IMR-90 (cell line): Measurements from ENCODE around the gene VWA7. TPM values are rescaled to one million over a fixed set of nuclear protein-coding genes. Genes with fewer than 3 reads are reported as not detected.

Experiments
- ATAC-seq: fragments of 200-7000 bp; cut with Tn5 transposase; 2 replicates; pipeline ENCODE4 v1.9.1; 2020; ENCODE audit warnings: low read depth, mild to moderate bottlenecking, moderate library complexity
- BruUV-seq: library from RNA; stranded (reverse); fragments of 400-500 nt; replicated peaks from 2 replicates; lab custom pipeline; 2021; lab: Mats Ljungman, UMichigan
- CTCF ChIA-PET: fragments of 300-600 bp; formaldehyde crosslinking; extraction: SDS; loops from one replicate; lab custom pipeline; 2021; ENCODE audit warnings: antibody characterized with exemption; lab: Yijun Ruan, JAX
- POLR2A ChIA-PET: fragments of 300-600 bp; sonication (Branson Sonifier 250); formaldehyde crosslinking; loops from one replicate; lab custom pipeline; 2022; ENCODE audit warnings: antibody characterized with exemption; ENCODE audit not compliant: unreplicated experiment; lab: Charles Lee
- DNase-seq: peaks from one replicate; pipeline ENCODE4 v3.0.0; 2013
- H2AFZ ChIP-seq: replicated peaks from 2 replicates; pipeline ENCODE3; 2013; ENCODE audit warnings: low read length, mild to moderate bottlenecking; ENCODE audit not compliant: poor library complexity
- H2AK5ac ChIP-seq: 2 replicates; pipeline ENCODE4 v1.6.1; 2013; ENCODE audit warnings: low read depth, low read length, inconsistent platforms
- H2AK9ac ChIP-seq: replicated peaks from 2 replicates; pipeline ENCODE3; 2013; ENCODE audit warnings: mild to moderate bottlenecking, low read depth, low read length, moderate library complexity; ENCODE audit not compliant: poor library complexity
- H2BK120ac ChIP-seq: 2 replicates; pipeline ENCODE4 v1.6.1; 2013; ENCODE audit warnings: low read depth, low read length, inconsistent platforms
- H2BK15ac ChIP-seq: 3 replicates; pipeline ENCODE4 v1.6.1; 2013; ENCODE audit warnings: low read depth, low read length, inconsistent platforms
- H2BK20ac ChIP-seq: 2 replicates; pipeline ENCODE4 v1.6.1; 2013; ENCODE audit warnings: low read depth, mild to moderate bottlenecking, inconsistent platforms, low read length, moderate library complexity
- H2BK5ac ChIP-seq: 2 replicates; pipeline ENCODE4 v1.6.1; 2013; ENCODE audit warnings: mild to moderate bottlenecking, low read depth, low read length, inconsistent platforms; ENCODE audit not compliant: poor library complexity, severe bottlenecking
- H3K14ac ChIP-seq: replicated peaks from 2 replicates; pipeline ENCODE4 v1.6.1; 2013; ENCODE audit warnings: low read depth, low read length, inconsistent platforms
- H3K18ac ChIP-seq: 2 replicates; pipeline ENCODE4 v1.6.1; 2013; ENCODE audit warnings: low read depth, low read length, control low read depth
- H3K23ac ChIP-seq: 2 replicates; pipeline ENCODE4 v1.6.1; 2013; ENCODE audit warnings: low read depth, low read length, inconsistent platforms
- H3K27ac ChIP-seq: 2 replicates; pipeline ENCODE4 v1.5.1; 2013; ENCODE audit warnings: mild to moderate bottlenecking, control low read depth, low read length; ENCODE audit not compliant: insufficient read depth
- H3K27me3 ChIP-seq: 2 replicates; pipeline ENCODE4 v1.6.1; 2013; ENCODE audit warnings: low read length; ENCODE audit not compliant: control insufficient read depth, insufficient read depth
- H3K36me3 ChIP-seq: 2 replicates; pipeline ENCODE4 v1.6.1; 2013; ENCODE audit warnings: low read length, mixed read lengths; ENCODE audit not compliant: control insufficient read depth, insufficient read depth
- H3K4ac ChIP-seq: 2 replicates; pipeline ENCODE4 v1.6.1; 2013; ENCODE audit warnings: low read depth, low read length, inconsistent platforms
- H3K4me1 ChIP-seq: 2 replicates; pipeline ENCODE4 v1.6.1; 2013; ENCODE audit warnings: low read length, mixed read lengths; ENCODE audit not compliant: control insufficient read depth, insufficient read depth
- H3K4me2 ChIP-seq: 2 replicates; pipeline ENCODE4 v1.6.1; 2013; ENCODE audit warnings: low read depth, mild to moderate bottlenecking, control low read depth, low read length, moderate library complexity
- H3K4me3 ChIP-seq: 2 replicates; pipeline ENCODE4 v1.5.1; 2013; ENCODE audit warnings: low read depth, mild to moderate bottlenecking, control low read depth, low read length, moderate library complexity; ENCODE audit not compliant: insufficient read depth
- H3K56ac ChIP-seq: 2 replicates; pipeline ENCODE4 v1.6.1; 2013; ENCODE audit warnings: low read length, inconsistent platforms; ENCODE audit not compliant: insufficient read depth; ENCODE audit errors: extremely low read depth
- H3K79me1 ChIP-seq, 2 experiments: 2 replicates each; pipeline ENCODE4 v1.6.1; 2013; ENCODE audit warnings: low read length in 2 of 2, inconsistent platforms in 1 of 2, low read depth in 1 of 2
- H3K9ac ChIP-seq: 2 replicates; pipeline ENCODE4 v1.6.1; 2013; ENCODE audit warnings: low read depth, low read length, control low read depth
- H3K9me1 ChIP-seq: 2 replicates; pipeline ENCODE4 v1.6.1; 2013; ENCODE audit warnings: low read length, inconsistent platforms; ENCODE audit not compliant: insufficient read depth
- H3K9me3 ChIP-seq: 2 replicates; pipeline ENCODE4 v1.6.1; 2013; ENCODE audit warnings: low read length; ENCODE audit not compliant: control insufficient read depth, insufficient read depth
- H4K20me1 ChIP-seq: 2 replicates; pipeline ENCODE4 v1.6.1; 2013; ENCODE audit warnings: low read length, inconsistent platforms; ENCODE audit not compliant: insufficient read depth
- H4K5ac ChIP-seq: 2 replicates; pipeline ENCODE4 v1.6.1; 2013; ENCODE audit warnings: mild to moderate bottlenecking, low read depth, low read length, control low read depth
- H4K8ac ChIP-seq, 2 experiments: 2 replicates each; pipeline ENCODE4 v1.6.1; 2013; ENCODE audit warnings: low read depth in 2 of 2, low read length in 2 of 2, control low read depth in 1 of 2, inconsistent platforms in 1 of 2
- H4K91ac ChIP-seq: 2 replicates; pipeline ENCODE4 v1.6.1; 2013; ENCODE audit warnings: low read depth, low read length, inconsistent platforms; ENCODE audit not compliant: insufficient read depth
- ELK1 ChIP-seq: fragments of 150-350 bp; IDR thresholded peaks from 2 replicates; pipeline ENCODE4 v1.6.1; 2016; ENCODE audit warnings: low read depth, mild to moderate bottlenecking, low read length, moderate library complexity, borderline replicate concordance
- NFE2L2 ChIP-seq: fragments of 150-350 bp; IDR thresholded peaks from 2 replicates; pipeline ENCODE4 v1.6.1; 2016; ENCODE audit warnings: low read depth, mild to moderate bottlenecking, low read length
- USF2 ChIP-seq: fragments of 150-350 bp; IDR thresholded peaks from 2 replicates; pipeline ENCODE4 v1.6.1; 2017; ENCODE audit warnings: mild to moderate bottlenecking, antibody characterized with exemption, low read length, low read depth
- WGBS, 2 experiments: methylation state at CpG; one replicate each; pipeline versions ENCODE4 v1.1.5 to v1.1.7; 2013; ENCODE audit warnings: missing lambda C conversion rate in 2 of 2; ENCODE audit not compliant: insufficient read length in 1 of 2; ENCODE audit errors: extremely low coverage in 2 of 2; 5-methylcytosine and 5-hydroxymethylcytosine counted together
- dilution Hi-C: fragments of 300-500 bp; cut with HindIII; formaldehyde crosslinking; loops from one replicate; pipeline ENCODE4 v1.14.3; 2018; ENCODE audit warnings: low sequenced_read_pairs; ENCODE audit not compliant: unreplicated experiment
- in situ Hi-C: fragments of 300-500 bp; cut with MboI; formaldehyde crosslinking; loops from 3 replicates; pipeline ENCODE4 v1.14.3; 2019; ENCODE audit warnings: low sequenced_read_pairs, inconsistent platforms, mixed read lengths
- intact Hi-C: fragments of 100-400 bp; cut with micrococcal nuclease; formaldehyde crosslinking; loops from 2 replicates; pipeline ENCODE4 v1.10.0; 2022
- polyA plus RNA-seq, 3 experiments: library from polyadenylated mRNA; depleted of rRNA; stranded (reverse); fragments of >200 nt; gene quantifications; 2 replicates each; pipeline ENCODE4 v1.2.3, GENCODE V29; 2012; ENCODE audit warnings: low replicate concordance in 1 of 3
- total RNA-seq: library from RNA; depleted of rRNA; stranded (reverse); fragments of >200 nt; gene quantifications from 2 replicates; pipeline ENCODE4 v1.2.3, GENCODE V29; 2012

Gene VWA7
- total and polyA plus RNA-seq, 2 of the 4 experiments (the other 2 are of a cell fraction): under 0.01 to 1.4 TPM

- Histone ChIP-seq H3K18ac (no peak overlapping the region), H3K4ac (no peak overlapping the region), H3K27me3 (no peaks in the 10 kb centered on the region; the same call in 1 of the 2 replicates), H2BK20ac (no peak overlapping the region), H3K4me1 (peaks cover 3% of the 10 kb centered on the region), H3K9me1 (no peaks in the 10 kb centered on the region), H3K9me3 (no peaks in the 10 kb centered on the region), H2BK5ac (no peak overlapping the region), H4K5ac (no peak overlapping the region), H2AK5ac (no peak overlapping the region), H2AFZ (no peak overlapping the region), H3K9ac (no peak overlapping the region), H3K23ac (no peak overlapping the region), H3K36me3 (peaks cover 23% of the 10 kb centered on the region), H2AK9ac (no peak overlapping the region), H4K20me1 (peaks cover 10% of the 10 kb centered on the region), H3K56ac (no peak overlapping the region), H3K4me2 (no peak overlapping the region), H2BK15ac (no peak overlapping the region), H4K91ac (no peak overlapping the region), H3K79me1 (peaks cover 0 to 24% of the 10 kb centered on the region in 2 experiments; a peak in 2 of 4 replicates), H3K4me3 (no peak overlapping the region), H3K14ac (no peak overlapping the region), H2BK120ac (no peak overlapping the region), H4K8ac (no peak overlapping the region), H3K27ac (no peak overlapping the region)
- in situ Hi-C loops (no loop called here), intact Hi-C loops (no loop called here), dilution Hi-C loops (no loop called here)
- ChIA-PET CTCF (no interaction called here), POLR2A (interaction anchor here (0.6 kb wide), 1 partner anchor 41 kb away, joined by 4 read pairs; no protein-coding TSS in a partner anchor)
- no TSS peak for BruUV-seq
- no peak for DNase-seq
- TF ChIP-seq ELK1 (no peak), NFE2L2 (no peak), USF2 (no peak)
- 95% methylated on average over 5 of the region's 12 CpGs; no CpG with 5 or more reads in 1 of the 2 experiments for WGBS, 2 experiments
- ATAC-seq: no peak
These were observed 51.4 kb downstream of the VWA7 start for GRCh38 chr6:31725502-31726350.
